Measurements from ENCODE around the gene ZNF335.

ZNF335 gene

GRCh38 chr20:45911486-45912343 lies 60.3 kb downstream of the ZNF335 start, which contains the start of gene PLTP:
TSS of gene PLTP (minus strand) at chr20:45912155. CDS start at chr20:45911452, 703 bp downstream.
- Histone ChIP-seq H3K4me3 (ENCODE audit: low read length) (peak within 1 kb of the TSS; percentile 83), H3K9me3 (ENCODE audit: control insufficient read depth, low read length) (no peaks in the 10 kb centered on the region), H3K4me1 (ENCODE audit: control insufficient read depth, insufficient read depth, low read length) (peaks cover 25% of the 10 kb centered on the region), H3K27me3 (replicated peaks; ENCODE audit: control insufficient read depth, insufficient read depth, low read length) (no peaks in the 10 kb centered on the region), H3K9ac (ENCODE audit: low read length) (peak within 1 kb of the TSS; percentile 89), H3K36me3 (ENCODE audit: control insufficient read depth, insufficient read depth, low read length, severe bottlenecking) (peaks cover 23% of the 10 kb centered on the region)
- DNase-seq (ENCODE audit: low read depth) = peak; percentile 66

DNA sequence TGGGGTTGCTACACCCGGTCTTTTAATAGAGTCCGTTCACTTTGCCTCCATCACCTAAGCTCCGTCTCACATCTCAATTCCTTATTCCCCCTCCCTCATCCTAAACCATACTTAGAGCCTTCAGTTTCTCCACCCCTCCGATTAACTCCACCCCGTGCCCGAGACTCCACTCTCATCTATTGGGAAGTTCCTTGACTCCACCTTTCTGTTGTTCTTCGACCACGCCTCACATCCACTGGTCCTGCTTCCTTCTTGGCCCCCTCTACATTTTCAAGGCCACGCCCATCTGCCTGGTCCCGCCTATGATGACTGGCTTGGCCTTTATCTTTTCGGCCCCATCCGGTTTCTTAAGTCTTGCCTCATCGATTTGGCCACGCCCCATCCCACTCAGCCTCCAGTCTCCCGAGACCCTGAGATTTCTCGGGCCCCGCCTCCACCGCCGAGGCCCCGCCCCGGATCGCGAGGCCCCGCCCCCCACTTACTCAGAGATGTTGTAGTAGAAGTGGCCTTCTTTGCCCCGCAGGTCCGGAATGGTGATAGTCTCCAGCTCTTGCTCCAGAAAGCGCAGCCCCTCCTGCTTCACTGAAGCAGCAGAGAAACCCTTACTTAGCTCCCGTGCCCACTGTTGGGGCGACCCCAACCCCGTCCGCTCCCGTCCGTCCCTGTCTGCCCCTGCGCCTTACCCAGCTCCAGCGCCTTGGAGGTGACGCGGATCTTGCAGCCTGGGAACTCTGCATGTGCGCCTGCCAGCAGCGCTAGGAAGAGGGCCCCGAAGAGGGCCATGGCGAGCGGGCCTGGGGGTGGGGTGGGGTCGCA lies 61.1 kb downstream of the ZNF335 start:
- DNase-seq (ENCODE audit: low read depth) = peak; percentile 98
- Histone ChIP-seq H3K36me3 (ENCODE audit: control insufficient read depth, insufficient read depth, low read length, severe bottlenecking) (peaks cover 29% of the 10 kb centered on the region), H3K27me3 (replicated peaks; ENCODE audit: control insufficient read depth, insufficient read depth, low read length) (no peaks in the 10 kb centered on the region), H3K9me3 (ENCODE audit: control insufficient read depth, low read length) (no peaks in the 10 kb centered on the region), H3K9ac (ENCODE audit: low read length) (peak overlapping the region; percentile 89), H3K4me1 (ENCODE audit: control insufficient read depth, insufficient read depth, low read length) (peaks cover 29% of the 10 kb centered on the region), H3K4me3 (ENCODE audit: low read length) (peak overlapping the region; percentile 83)

DNA sequence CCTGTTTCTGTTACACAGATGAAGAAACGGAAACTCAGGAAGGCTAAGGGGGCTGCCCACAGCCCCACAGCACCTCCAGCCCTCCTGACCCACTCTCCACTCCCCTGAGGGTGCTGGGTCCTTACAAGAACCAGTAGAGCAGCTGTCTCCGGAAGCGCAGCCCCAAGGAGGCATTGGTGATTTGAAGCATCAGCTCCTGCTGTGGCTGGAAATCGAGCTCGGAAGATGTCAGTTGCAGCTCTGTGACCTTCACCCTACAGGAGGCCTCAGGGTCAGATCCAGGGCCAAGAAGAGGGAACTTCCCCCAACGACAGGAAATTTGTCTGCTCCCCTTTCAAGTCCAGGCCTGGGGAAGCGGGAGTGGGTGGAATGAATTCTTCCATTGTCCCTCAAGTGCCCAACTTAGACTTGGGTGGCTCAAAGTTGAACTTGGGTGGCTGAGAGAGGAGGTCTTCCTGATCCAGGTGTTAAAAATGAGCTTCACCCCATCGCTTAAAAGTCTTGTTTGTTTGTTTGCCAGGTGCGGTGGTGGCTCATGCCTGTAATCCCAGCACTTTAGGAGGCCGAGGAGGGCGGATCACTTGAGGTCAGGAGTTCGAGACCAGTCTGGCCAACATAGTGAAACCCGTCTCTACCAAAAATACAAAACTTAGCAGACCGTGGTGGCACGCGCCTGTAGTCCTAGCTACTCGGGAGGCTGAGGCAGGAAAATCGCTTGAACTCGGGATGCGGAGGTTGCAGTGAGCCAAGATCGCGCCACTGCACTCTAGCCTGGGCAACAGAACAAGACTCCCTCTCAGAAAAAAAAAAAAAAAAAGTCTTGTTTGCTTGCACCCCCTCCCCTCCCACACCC lies 62.0 kb downstream of the ZNF335 start:
- Histone ChIP-seq H3K36me3 (ENCODE audit: control insufficient read depth, insufficient read depth, low read length, severe bottlenecking) (peaks cover 37% of the 10 kb centered on the region), H3K4me3 (ENCODE audit: low read length) (peak overlapping the region; percentile 70), H3K9ac (ENCODE audit: low read length) (peak overlapping the region; percentile 58), H3K27me3 (replicated peaks; ENCODE audit: control insufficient read depth, insufficient read depth, low read length) (no peaks in the 10 kb centered on the region), H3K4me1 (ENCODE audit: control insufficient read depth, insufficient read depth, low read length) (peaks cover 35% of the 10 kb centered on the region), H3K9me3 (ENCODE audit: control insufficient read depth, low read length) (no peaks in the 10 kb centered on the region)
- no peak for DNase-seq (ENCODE audit: low read depth)

- no peaks in the 10 kb centered on the region for H3K27me3 ChIP-seq (replicated peaks; ENCODE audit: control insufficient read depth, insufficient read depth, low read length)
- H3K4me3 ChIP-seq (ENCODE audit: low read length) = peak overlapping the region; percentile 70
- peaks cover 35% of the 10 kb centered on the region for H3K4me1 ChIP-seq (ENCODE audit: control insufficient read depth, insufficient read depth, low read length)
- no peak for DNase-seq (ENCODE audit: low read depth)
- no peaks in the 10 kb centered on the region for H3K9me3 ChIP-seq (ENCODE audit: control insufficient read depth, low read length)
- H3K9ac ChIP-seq (ENCODE audit: low read length) = peak overlapping the region; percentile 58
- H3K36me3 ChIP-seq (ENCODE audit: control insufficient read depth, insufficient read depth, low read length, severe bottlenecking) = peaks cover 44% of the 10 kb centered on the region
Observed at GRCh38 chr20:45909336-45909808, 62.6 kb downstream of the ZNF335 start.

GRCh38 chr20:45908084-45908483 lies 63.9 kb downstream of the ZNF335 start:
- Histone ChIP-seq H3K4me3 (ENCODE audit: low read length) (no peak overlapping the region), H3K36me3 (ENCODE audit: control insufficient read depth, insufficient read depth, low read length, severe bottlenecking) (peaks cover 56% of the 10 kb centered on the region), H3K9me3 (ENCODE audit: control insufficient read depth, low read length) (no peaks in the 10 kb centered on the region), H3K4me1 (ENCODE audit: control insufficient read depth, insufficient read depth, low read length) (peaks cover 35% of the 10 kb centered on the region), H3K27me3 (replicated peaks; ENCODE audit: control insufficient read depth, insufficient read depth, low read length) (no peaks in the 10 kb centered on the region), H3K9ac (ENCODE audit: low read length) (no peak overlapping the region)
- no peak for DNase-seq (ENCODE audit: low read depth)

DNA sequence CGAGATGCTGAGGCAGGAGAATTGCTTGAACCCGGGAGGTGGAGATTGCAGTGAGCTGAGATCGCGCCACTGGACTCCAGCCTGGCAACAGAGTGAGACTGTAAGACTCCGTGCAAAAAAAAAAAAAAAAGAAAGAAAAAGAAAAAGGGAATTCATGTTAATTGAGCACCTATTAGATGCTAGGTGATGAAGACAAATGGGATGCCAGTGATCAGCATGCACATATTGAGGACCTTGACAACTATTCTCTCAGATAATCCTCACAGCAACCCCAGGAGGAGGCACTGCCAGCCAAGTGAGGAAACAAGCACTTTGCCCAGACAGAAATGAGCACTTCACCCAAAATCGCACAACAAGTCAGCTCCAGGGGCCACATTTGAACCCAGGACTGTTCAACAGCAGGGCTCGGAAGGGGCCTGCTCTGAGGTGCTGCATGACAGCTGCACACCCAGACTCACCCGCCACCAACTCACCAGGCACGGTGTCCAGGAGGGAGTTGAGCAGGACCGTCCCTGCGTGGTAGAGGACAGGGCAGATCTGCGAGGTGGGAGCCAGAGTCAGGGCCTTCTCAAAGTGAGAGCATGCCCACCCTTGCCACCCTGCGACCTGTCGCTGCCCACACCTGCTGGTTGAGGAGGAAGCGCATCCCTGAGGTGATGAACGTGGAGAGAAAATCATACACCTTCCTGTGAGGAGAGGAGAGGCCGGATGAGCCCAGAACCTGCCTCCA lies 64.6 kb downstream of the ZNF335 start:
- no peak for DNase-seq (ENCODE audit: low read depth)
- H3K4me3 ChIP-seq (ENCODE audit: low read length) = no peak overlapping the region
- peaks cover 33% of the 10 kb centered on the region for H3K4me1 ChIP-seq (ENCODE audit: control insufficient read depth, insufficient read depth, low read length)
- no peak overlapping the region for H3K9ac ChIP-seq (ENCODE audit: low read length)
- no peaks in the 10 kb centered on the region for H3K27me3 ChIP-seq (replicated peaks; ENCODE audit: control insufficient read depth, insufficient read depth, low read length)
- no peaks in the 10 kb centered on the region for H3K9me3 ChIP-seq (ENCODE audit: control insufficient read depth, low read length)
- H3K36me3 ChIP-seq (ENCODE audit: control insufficient read depth, insufficient read depth, low read length, severe bottlenecking) = peaks cover 63% of the 10 kb centered on the region

DNA sequence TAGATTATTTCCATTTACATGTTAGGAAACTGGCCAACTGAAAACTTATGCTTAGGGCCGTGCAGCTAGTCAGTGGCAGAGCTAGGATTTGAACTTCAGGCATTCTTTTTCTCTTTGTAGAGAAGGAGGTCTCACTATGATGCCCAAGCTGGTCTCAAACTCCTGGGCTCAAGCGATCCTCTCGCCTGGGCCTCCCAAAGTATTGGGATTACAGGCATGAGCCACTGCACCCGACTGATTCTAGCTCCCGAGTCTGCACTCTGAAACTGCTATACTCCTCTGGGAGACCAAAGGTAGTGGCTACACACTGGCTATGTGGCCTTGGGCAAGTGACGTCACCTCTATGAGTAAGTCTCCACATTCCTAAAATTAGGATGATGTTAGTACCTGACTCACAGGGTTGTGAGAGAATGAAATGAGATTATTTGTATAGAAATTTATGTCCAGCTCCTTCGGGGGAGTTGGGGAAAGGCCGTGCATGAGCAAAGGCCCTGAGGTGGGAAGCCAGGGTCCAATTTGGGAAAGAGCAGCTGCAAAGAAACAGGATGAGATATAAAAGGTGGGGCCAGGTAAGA lies 66.4 kb downstream of the ZNF335 start:
- Histone ChIP-seq H3K4me3 (ENCODE audit: low read length) (no peak overlapping the region), H3K27me3 (replicated peaks; ENCODE audit: control insufficient read depth, insufficient read depth, low read length) (no peaks in the 10 kb centered on the region), H3K9me3 (ENCODE audit: control insufficient read depth, low read length) (no peaks in the 10 kb centered on the region), H3K36me3 (ENCODE audit: control insufficient read depth, insufficient read depth, low read length, severe bottlenecking) (peaks cover 79% of the 10 kb centered on the region), H3K4me1 (ENCODE audit: control insufficient read depth, insufficient read depth, low read length) (peaks cover 21% of the 10 kb centered on the region), H3K9ac (ENCODE audit: low read length) (peak overlapping the region; percentile 21)
- peak; percentile 52 for DNase-seq (ENCODE audit: low read depth)

DNA sequence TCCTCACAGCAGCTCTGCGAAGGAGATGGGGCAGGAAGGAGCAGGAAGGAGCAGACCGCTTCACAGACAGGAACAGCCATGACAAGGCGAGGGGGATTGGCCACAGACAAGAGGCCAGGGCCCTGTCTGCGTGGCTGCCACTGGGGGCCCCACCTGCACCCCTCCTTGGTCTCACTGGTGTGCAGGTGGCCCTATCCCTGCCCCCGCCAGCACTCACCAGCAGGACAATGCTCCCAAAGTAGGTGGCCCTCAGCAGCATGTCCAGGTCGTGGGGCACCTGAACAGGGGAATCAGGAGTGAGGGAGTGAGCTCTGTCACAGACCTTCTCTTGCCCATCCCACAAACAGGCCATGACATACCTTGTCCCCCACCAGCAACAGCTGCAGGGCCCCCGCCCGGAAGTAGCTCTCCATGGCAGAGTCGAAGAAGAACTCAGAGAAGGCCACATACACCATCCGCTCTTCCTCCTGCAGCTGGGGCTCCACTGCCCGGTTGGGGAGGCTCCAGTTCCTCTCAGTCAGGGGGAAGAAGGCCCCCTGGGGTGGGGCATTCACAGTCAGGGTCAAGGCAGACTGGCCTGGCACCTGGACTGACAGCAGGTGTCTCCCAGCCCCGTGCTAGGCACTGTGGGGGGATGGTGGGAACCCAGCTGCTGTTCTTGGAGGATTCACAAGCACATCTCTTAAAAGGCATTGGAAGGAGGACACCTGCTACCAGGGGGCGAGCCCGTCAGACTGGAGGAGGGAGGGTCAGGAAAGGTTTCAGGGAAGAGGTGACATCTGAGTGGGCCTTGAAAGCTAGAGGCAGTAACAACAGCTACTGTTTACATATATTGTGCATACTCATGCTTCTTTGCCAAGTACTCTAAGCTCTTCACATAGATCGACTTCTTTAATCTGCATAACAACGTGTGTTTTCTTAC lies 67.2 kb downstream of the ZNF335 start:
- Histone ChIP-seq H3K27me3 (replicated peaks; ENCODE audit: control insufficient read depth, insufficient read depth, low read length) (no peaks in the 10 kb centered on the region), H3K4me1 (ENCODE audit: control insufficient read depth, insufficient read depth, low read length) (peaks cover 18% of the 10 kb centered on the region), H3K4me3 (ENCODE audit: low read length) (no peak overlapping the region), H3K9ac (ENCODE audit: low read length) (no peak overlapping the region), H3K36me3 (ENCODE audit: control insufficient read depth, insufficient read depth, low read length, severe bottlenecking) (peaks cover 84% of the 10 kb centered on the region), H3K9me3 (ENCODE audit: control insufficient read depth, low read length) (no peaks in the 10 kb centered on the region)
- no peak for DNase-seq (ENCODE audit: low read depth)

DNA sequence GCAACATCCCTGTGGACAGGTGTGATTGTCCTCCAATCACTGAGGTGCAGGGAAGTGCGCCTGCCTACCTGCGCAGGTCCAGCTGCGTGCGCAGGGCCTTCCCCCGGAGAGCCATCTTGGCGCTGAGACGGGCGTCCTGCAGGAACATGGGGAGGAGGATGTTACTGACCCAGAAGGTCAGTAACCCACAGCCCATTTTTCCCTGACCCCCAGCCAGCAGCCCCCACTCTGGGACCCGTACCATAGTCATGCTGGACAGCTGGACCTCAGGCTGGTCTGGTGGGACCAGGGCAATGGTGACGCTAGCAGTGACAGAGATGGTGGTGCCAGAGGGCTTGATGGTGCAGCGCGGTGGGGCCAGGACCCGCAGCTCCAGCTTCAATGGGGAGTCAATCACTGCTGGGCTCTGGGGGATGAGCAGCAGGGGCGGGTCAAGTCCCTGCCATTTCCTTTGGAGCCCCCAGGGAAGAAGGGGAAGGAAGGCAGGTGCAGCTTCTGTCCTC lies 69.8 kb downstream of the ZNF335 start:
- H3K4me1 ChIP-seq (ENCODE audit: control insufficient read depth, insufficient read depth, low read length) = peaks cover 9% of the 10 kb centered on the region
- no peaks in the 10 kb centered on the region for H3K9me3 ChIP-seq (ENCODE audit: control insufficient read depth, low read length)
- H3K36me3 ChIP-seq (ENCODE audit: control insufficient read depth, insufficient read depth, low read length, severe bottlenecking) = peaks cover 92% of the 10 kb centered on the region
- no peak for DNase-seq (ENCODE audit: low read depth)
- no peak overlapping the region for H3K4me3 ChIP-seq (ENCODE audit: low read length)
- no peaks in the 10 kb centered on the region for H3K27me3 ChIP-seq (replicated peaks; ENCODE audit: control insufficient read depth, insufficient read depth, low read length)
- H3K9ac ChIP-seq (ENCODE audit: low read length) = no peak overlapping the region

All from adipocyte (in vitro differentiated cells).